Measurements from ENCODE around the gene PIM3.
A peak's percentile ranks its signal among the peaks of the same experiment; 100 is the strongest.

The PIM3 gene

DNA sequence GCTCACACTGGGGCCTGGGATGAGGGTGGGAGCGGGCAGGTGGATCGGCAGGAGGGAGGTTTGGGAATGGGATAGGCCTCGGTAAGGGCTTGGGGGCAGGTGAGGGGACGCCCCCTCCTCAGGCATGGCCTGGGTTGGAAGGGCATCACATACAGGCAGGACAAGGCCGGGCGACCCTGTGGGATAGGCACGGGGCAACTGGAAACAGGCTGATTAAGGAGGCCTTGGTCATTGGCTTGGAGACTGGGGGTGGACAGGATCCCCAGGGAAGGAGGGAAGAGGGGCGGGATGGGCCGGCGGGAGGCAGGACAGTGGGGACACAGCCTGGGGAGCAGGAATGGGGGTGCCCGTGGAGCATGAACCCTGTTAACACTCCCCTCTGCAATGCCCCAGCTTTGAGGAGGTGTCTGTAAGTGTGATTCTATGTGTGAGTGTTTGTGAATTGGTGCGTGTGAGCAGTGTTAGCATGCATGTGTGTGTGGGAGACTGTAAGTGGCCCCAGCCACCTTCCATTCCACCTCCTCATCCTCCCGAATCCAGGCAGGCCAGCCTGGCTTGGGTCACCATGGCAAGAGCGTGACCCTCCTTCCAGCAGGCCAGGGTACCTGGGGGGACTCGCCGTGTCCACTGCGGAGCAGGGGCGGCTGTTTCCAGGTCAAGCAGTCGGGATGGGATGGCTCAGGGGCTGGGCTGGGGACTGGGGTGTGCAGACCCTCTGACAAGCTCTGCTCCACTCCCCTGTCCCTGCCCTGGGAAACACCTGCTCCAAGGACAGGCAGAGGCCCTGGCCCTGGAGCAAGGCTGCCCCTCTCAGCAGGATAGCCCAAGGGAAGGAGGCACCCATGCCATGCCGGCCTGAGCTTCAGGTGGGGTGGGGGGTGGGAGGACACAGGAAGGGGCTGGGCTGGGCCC, 3.4 kb upstream of the PIM3 start:
- Mint-ChIP-seq H3K4me3 (no peak overlapping the region), H3K9me3 (no peaks in the 10 kb centered on the region), H3K4me1 (peaks cover 6% of the 10 kb centered on the region), H3K36me3 (ENCODE audit: insufficient read depth) (peaks cover 28% of the 10 kb centered on the region), H3K27ac (ENCODE audit: low read depth) (no peak overlapping the region), H3K27me3 (no peaks in the 10 kb centered on the region)
- DNase-seq (ENCODE audit: low spot score in 2 of 2) (no peak), ATAC-seq (replicated peaks; ENCODE audit: extremely low read depth, poor library complexity, severe bottlenecking) (no peak)

- peaks cover 6% of the 10 kb centered on the region for H3K4me1 Mint-ChIP-seq
- no peak overlapping the region for H3K27ac Mint-ChIP-seq (ENCODE audit: low read depth)
- no peak overlapping the region for H3K4me3 Mint-ChIP-seq
These were observed 2.7 kb upstream of the PIM3 start for GRCh38 chr22:49957826-49958365.

GRCh38 chr22:49958366-49958921, 2.1 kb upstream of the PIM3 start:
- H3K27ac Mint-ChIP-seq (ENCODE audit: low read depth), result peak overlapping the region; percentile 84
- peak overlapping the region; percentile 73 for H3K4me3 Mint-ChIP-seq
- DNase-seq (ENCODE audit: low spot score in 2 of 2) (no peak), ATAC-seq (replicated peaks; ENCODE audit: extremely low read depth, poor library complexity, severe bottlenecking) (no peak)
- H3K27me3 Mint-ChIP-seq, result no peaks in the 10 kb centered on the region
- peaks cover 41% of the 10 kb centered on the region for H3K36me3 Mint-ChIP-seq (ENCODE audit: insufficient read depth)
- peaks cover 8% of the 10 kb centered on the region for H3K4me1 Mint-ChIP-seq
- H3K9me3 Mint-ChIP-seq, result no peaks in the 10 kb centered on the region

More at GRCh38 chr22:49957826-49958365, 2.7 kb upstream of the PIM3 start:
- ATAC-seq (replicated peaks; ENCODE audit: extremely low read depth, poor library complexity, severe bottlenecking) (no peak), DNase-seq (ENCODE audit: low spot score in 2 of 2) (no peak)
- Mint-ChIP-seq H3K36me3 (ENCODE audit: insufficient read depth) (peaks cover 35% of the 10 kb centered on the region), H3K9me3 (no peaks in the 10 kb centered on the region), H3K27me3 (no peaks in the 10 kb centered on the region)

DNA sequence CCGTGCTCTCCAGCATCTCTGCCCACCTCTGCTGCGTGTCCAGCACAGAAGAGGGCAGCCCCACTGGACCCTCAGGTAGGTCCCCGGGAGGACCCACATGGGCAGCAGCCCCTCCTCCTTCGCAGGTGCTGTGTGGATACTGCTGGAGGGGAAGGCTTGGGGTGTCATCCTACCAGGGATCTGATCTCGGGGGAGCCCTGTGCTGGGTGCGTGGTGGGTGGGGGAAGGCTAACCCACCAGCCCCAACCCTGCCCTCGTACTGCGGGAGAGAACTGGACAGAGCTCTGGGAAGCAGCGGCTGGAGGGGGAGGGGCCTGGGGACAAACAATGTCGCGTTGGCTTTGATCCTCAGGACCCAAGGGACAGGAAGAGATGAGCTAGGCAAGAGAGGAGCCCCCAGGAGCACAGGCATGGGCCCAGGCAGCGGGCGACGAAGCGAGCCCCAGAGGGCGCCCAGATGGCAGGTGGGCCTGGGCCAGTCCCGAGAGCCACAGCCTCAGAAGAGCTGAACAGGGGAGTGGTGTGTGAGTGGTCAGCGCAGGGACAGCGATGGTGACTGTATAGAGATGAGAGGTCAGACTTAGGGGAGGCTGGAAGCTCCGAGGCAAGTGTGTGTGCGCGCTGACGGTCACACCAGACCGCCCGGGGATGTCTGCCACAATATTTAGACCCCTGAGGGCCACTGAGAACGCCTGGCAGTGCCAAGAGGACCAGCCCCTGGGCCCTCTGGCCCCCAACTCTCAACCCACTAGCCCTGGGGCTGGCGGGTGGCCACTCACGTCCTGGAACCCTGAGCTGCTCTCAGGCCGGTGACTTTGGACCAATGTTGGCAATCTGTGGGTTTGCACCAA, 1.4 kb upstream of the PIM3 start:
- Mint-ChIP-seq H3K4me1 (peaks cover 15% of the 10 kb centered on the region), H3K27me3 (no peaks in the 10 kb centered on the region), H3K36me3 (ENCODE audit: insufficient read depth) (peaks cover 48% of the 10 kb centered on the region), H3K27ac (ENCODE audit: low read depth) (peak overlapping the region; percentile 84), H3K4me3 (peak overlapping the region; percentile 73), H3K9me3 (no peaks in the 10 kb centered on the region)
- ATAC-seq (replicated peaks; ENCODE audit: extremely low read depth, poor library complexity, severe bottlenecking), result no peak
- DNase-seq (ENCODE audit: low spot score in 2 of 2), result no peak

DNA sequence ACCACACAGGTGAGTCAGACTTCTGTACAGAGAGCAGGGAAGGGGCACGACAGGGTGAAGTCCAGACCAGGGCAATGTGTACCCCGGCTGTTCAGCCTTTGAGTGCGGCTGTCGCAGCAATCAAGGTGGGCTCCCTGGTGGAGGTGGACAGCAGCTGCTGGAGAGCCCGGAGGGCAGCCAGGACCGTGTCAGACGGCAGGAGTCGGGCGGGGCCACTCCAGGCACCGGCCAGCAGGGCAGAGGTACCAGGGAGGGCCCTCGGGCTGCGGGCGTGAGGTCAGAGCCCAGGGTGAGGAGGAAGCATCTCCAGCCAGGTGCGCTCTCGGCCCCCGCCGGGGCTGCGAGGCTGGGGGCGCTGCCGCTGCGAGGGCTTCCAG, 802 bp upstream of the PIM3 start:
- ATAC-seq (replicated peaks; ENCODE audit: extremely low read depth, poor library complexity, severe bottlenecking), result no peak
- DNase-seq (ENCODE audit: low spot score in 2 of 2), result no peak
- Mint-ChIP-seq H3K36me3 (ENCODE audit: insufficient read depth) (peaks cover 54% of the 10 kb centered on the region), H3K27me3 (no peaks in the 10 kb centered on the region), H3K9me3 (no peaks in the 10 kb centered on the region), H3K4me1 (peaks cover 16% of the 10 kb centered on the region), H3K4me3 (peak overlapping the region; percentile 73), H3K27ac (ENCODE audit: low read depth) (peak overlapping the region; percentile 84)

- no peaks in the 10 kb centered on the region for H3K27me3 Mint-ChIP-seq
- H3K36me3 Mint-ChIP-seq (ENCODE audit: insufficient read depth), result peaks cover 63% of the 10 kb centered on the region
- no peaks in the 10 kb centered on the region for H3K9me3 Mint-ChIP-seq
- H3K4me1 Mint-ChIP-seq, result peaks cover 17% of the 10 kb centered on the region
- H3K4me3 Mint-ChIP-seq, result peak overlapping the region; percentile 94
- ATAC-seq (replicated peaks; ENCODE audit: extremely low read depth, poor library complexity, severe bottlenecking) (no peak), DNase-seq (ENCODE audit: low spot score in 2 of 2) (no peak)
- peak overlapping the region; percentile 96 for H3K27ac Mint-ChIP-seq (ENCODE audit: low read depth)
These were observed 531 bp downstream of the PIM3 start for GRCh38 chr22:49961005-49961600.

GRCh38 chr22:49961601-49962011, 1.0 kb downstream of the PIM3 start:
- Mint-ChIP-seq H3K9me3 (no peaks in the 10 kb centered on the region), H3K4me1 (peaks cover 20% of the 10 kb centered on the region), H3K4me3 (peak overlapping the region; percentile 94), H3K27ac (ENCODE audit: low read depth) (peak overlapping the region; percentile 96), H3K36me3 (ENCODE audit: insufficient read depth) (peaks cover 63% of the 10 kb centered on the region), H3K27me3 (no peaks in the 10 kb centered on the region)
- DNase-seq (ENCODE audit: low spot score in 2 of 2) (no peak), ATAC-seq (replicated peaks; ENCODE audit: extremely low read depth, poor library complexity, severe bottlenecking) (peak; percentile 10)

GRCh38 chr22:49962012-49962750, 1.6 kb downstream of the PIM3 start:
- H3K36me3 Mint-ChIP-seq (ENCODE audit: insufficient read depth), result peaks cover 66% of the 10 kb centered on the region
- ATAC-seq (replicated peaks; ENCODE audit: extremely low read depth, poor library complexity, severe bottlenecking), result peak; percentile 41
- H3K4me1 Mint-ChIP-seq, result peaks cover 21% of the 10 kb centered on the region
- DNase-seq (ENCODE audit: low spot score in 2 of 2), result peak; percentile 60 to 76
- H3K9me3 Mint-ChIP-seq, result no peaks in the 10 kb centered on the region
- H3K27ac Mint-ChIP-seq (ENCODE audit: low read depth), result peak overlapping the region; percentile 96
- H3K4me3 Mint-ChIP-seq, result peak overlapping the region; percentile 94
- no peaks in the 10 kb centered on the region for H3K27me3 Mint-ChIP-seq

DNA sequence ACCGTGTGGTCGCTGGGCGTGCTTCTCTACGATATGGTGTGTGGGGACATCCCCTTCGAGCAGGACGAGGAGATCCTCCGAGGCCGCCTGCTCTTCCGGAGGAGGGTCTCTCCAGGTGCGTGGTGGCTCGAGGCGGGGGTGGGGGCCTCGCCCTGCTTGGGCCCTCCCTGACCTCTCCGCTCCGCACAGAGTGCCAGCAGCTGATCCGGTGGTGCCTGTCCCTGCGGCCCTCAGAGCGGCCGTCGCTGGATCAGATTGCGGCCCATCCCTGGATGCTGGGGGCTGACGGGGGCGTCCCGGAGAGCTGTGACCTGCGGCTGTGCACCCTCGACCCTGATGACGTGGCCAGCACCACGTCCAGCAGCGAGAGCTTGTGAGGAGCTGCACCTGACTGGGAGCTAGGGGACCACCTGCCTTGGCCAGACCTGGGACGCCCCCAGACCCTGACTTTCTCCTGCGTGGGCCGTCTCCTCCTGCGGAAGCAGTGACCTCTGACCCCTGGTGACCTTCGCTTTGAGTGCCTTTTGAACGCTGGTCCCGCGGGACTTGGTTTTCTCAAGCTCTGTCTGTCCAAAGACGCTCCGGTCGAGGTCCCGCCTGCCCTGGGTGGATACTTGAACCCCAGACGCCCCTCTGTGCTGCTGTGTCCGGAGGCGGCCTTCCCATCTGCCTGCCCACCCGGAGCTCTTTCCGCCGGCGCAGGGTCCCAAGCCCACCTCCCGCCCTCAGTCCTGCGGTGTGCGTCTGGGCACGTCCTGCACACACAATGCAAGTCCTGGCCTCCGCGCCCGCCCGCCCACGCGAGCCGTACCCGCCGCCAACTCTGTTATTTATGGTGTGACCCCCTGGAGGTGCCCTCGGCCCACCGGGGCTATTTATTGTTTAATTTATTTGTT, 2.4 kb downstream of the PIM3 start:
- ATAC-seq (replicated peaks; ENCODE audit: extremely low read depth, poor library complexity, severe bottlenecking) (no peak), DNase-seq (ENCODE audit: low spot score in 2 of 2) (no peak)
- H3K4me1 Mint-ChIP-seq, result peaks cover 29% of the 10 kb centered on the region
- H3K9me3 Mint-ChIP-seq, result no peaks in the 10 kb centered on the region
- peak overlapping the region; percentile 94 for H3K4me3 Mint-ChIP-seq
- H3K27me3 Mint-ChIP-seq, result no peaks in the 10 kb centered on the region
- H3K36me3 Mint-ChIP-seq (ENCODE audit: insufficient read depth), result peaks cover 70% of the 10 kb centered on the region
- H3K27ac Mint-ChIP-seq (ENCODE audit: low read depth), result peak overlapping the region; percentile 96

DNA sequence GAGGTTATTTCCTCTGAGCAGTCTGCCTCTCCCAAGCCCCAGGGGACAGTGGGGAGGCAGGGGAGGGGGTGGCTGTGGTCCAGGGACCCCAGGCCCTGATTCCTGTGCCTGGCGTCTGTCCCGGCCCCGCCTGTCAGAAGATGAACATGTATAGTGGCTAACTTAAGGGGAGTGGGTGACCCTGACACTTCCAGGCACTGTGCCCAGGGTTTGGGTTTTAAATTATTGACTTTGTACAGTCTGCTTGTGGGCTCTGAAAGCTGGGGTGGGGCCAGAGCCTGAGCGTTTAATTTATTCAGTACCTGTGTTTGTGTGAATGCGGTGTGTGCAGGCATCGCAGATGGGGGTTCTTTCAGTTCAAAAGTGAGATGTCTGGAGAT, 3.1 kb downstream of the PIM3 start:
- Mint-ChIP-seq H3K36me3 (ENCODE audit: insufficient read depth) (peaks cover 68% of the 10 kb centered on the region), H3K4me3 (peak overlapping the region; percentile 94)
- ATAC-seq (replicated peaks; ENCODE audit: extremely low read depth, poor library complexity, severe bottlenecking), result no peak

More for the DNA sequence above, 3.1 kb downstream of the PIM3 start:
- peaks cover 31% of the 10 kb centered on the region for H3K4me1 Mint-ChIP-seq
- DNase-seq (ENCODE audit: low spot score in 2 of 2), result no peak
- no peaks in the 10 kb centered on the region for H3K27me3 Mint-ChIP-seq
- peak overlapping the region; percentile 96 for H3K27ac Mint-ChIP-seq (ENCODE audit: low read depth)
- H3K9me3 Mint-ChIP-seq, result no peaks in the 10 kb centered on the region

All from central memory CD8-positive, alpha-beta T cell (primary cell).